Activated T-helper 1 cell treated with anti-CD3 and anti-CD28 coated beads, Interleukin-12 subunit alpha, Interleukin-12 subunit beta, Interleukin-2, Interleukin-4 antibody, amounts not matched to agents 30 ng/mL and 10 ng/mL and 1 ng/mL, durations not matched to agents 14 hours and 24 hours and 36 hours (primary cell): ENCODE results near the gene PHKB. TPM values are rescaled to one million over a fixed set of nuclear protein-coding genes. Genes with fewer than 3 reads are reported as not detected.

Source experiments
- DNase-seq: peaks from one replicate; pipeline ENCODE4 v3.0.0; 2021; ENCODE audit warnings: low spot score
- H3K27ac Mint-ChIP-seq: one replicate; pipeline ENCODE4 v1.8.0; 2021; ENCODE audit warnings: mild to moderate bottlenecking, mixed read lengths
- H3K27me3 Mint-ChIP-seq: one replicate; pipeline ENCODE4 v1.8.0; 2022; ENCODE audit warnings: mild to moderate bottlenecking, moderate library complexity, mixed read lengths; ENCODE audit not compliant: insufficient read depth
- H3K36me3 Mint-ChIP-seq: one replicate; pipeline ENCODE4 v1.8.0; 2021; ENCODE audit warnings: low read depth, mixed read lengths
- H3K4me1 Mint-ChIP-seq: one replicate; pipeline ENCODE4 v1.8.0; 2021; ENCODE audit warnings: low read depth, mixed read lengths
- H3K4me3 Mint-ChIP-seq: one replicate; pipeline ENCODE4 v1.8.0; 2021; ENCODE audit warnings: mild to moderate bottlenecking, moderate library complexity, mixed read lengths
- H3K9me3 Mint-ChIP-seq: one replicate; pipeline ENCODE4 v1.8.0; 2021; ENCODE audit warnings: mixed read lengths
- intact Hi-C: fragments of 100-400 bp; cut with micrococcal nuclease; formaldehyde crosslinking; loops from one replicate; pipeline ENCODE4 v1.15.1; 2024
- total RNA-seq: library from RNA; stranded (reverse); gene quantifications from 2 replicates; pipeline ENCODE4 v1.2.3, GENCODE V29; 2022

The PHKB gene
- total RNA-seq, 1 donor from 2014 or later, result 26.6 TPM

GRCh38 chr16:47727131-47727530, 266.0 kb downstream of the PHKB start:
- Mint-ChIP-seq H3K4me3 (no peak overlapping the region), H3K4me1 (peaks cover 10% of the 10 kb centered on the region), H3K36me3 (no peaks in the 10 kb centered on the region), H3K27me3 (peaks cover 4% of the 10 kb centered on the region), H3K9me3 (no peaks in the 10 kb centered on the region), H3K27ac (no peak overlapping the region)
- intact Hi-C loops, result no loop called here
- DNase-seq, result no peak

GRCh38 chr16:47728205-47728604, 267.1 kb downstream of the PHKB start:
- H3K27me3 Mint-ChIP-seq, result peaks cover 4% of the 10 kb centered on the region
- DNase-seq, result no peak
- intact Hi-C loops, result no loop called here
- no peaks in the 10 kb centered on the region for H3K36me3 Mint-ChIP-seq
- no peak overlapping the region for H3K27ac Mint-ChIP-seq
- no peaks in the 10 kb centered on the region for H3K9me3 Mint-ChIP-seq
- H3K4me1 Mint-ChIP-seq, result peaks cover 20% of the 10 kb centered on the region
- H3K4me3 Mint-ChIP-seq, result no peak overlapping the region

GRCh38 chr16:47729701-47730100, 268.6 kb downstream of the PHKB start:
- peaks cover 21% of the 10 kb centered on the region for H3K4me1 Mint-ChIP-seq
- no peak overlapping the region for H3K4me3 Mint-ChIP-seq
- H3K27ac Mint-ChIP-seq, result no peak overlapping the region
- DNase-seq, result no peak
- intact Hi-C loops, result loop anchor here (5.0 to 10.0 kb wide), 3 partner anchors 267 to 585 kb away; partner anchors contain the start of genes ITFG1, NETO2 and PHKB
- H3K36me3 Mint-ChIP-seq, result no peaks in the 10 kb centered on the region
- peaks cover 4% of the 10 kb centered on the region for H3K27me3 Mint-ChIP-seq
- no peaks in the 10 kb centered on the region for H3K9me3 Mint-ChIP-seq

GRCh38 chr16:47731252-47731651, 270.1 kb downstream of the PHKB start:
- Mint-ChIP-seq H3K4me3 (no peak overlapping the region), H3K9me3 (no peaks in the 10 kb centered on the region), H3K36me3 (no peaks in the 10 kb centered on the region), H3K4me1 (peaks cover 21% of the 10 kb centered on the region), H3K27ac (no peak overlapping the region), H3K27me3 (no peaks in the 10 kb centered on the region)
- intact Hi-C loops, result loop anchor here (5.0 to 10.0 kb wide), 3 partner anchors 269 to 586 kb away; partner anchors contain the start of genes ITFG1, NETO2 and PHKB
- no peak for DNase-seq

- H3K27me3 Mint-ChIP-seq, result no peaks in the 10 kb centered on the region
- peaks cover 21% of the 10 kb centered on the region for H3K4me1 Mint-ChIP-seq
- no peak for DNase-seq
- H3K4me3 Mint-ChIP-seq, result no peak overlapping the region
- H3K9me3 Mint-ChIP-seq, result no peaks in the 10 kb centered on the region
- intact Hi-C loops, result loop anchor here (1.0 to 10.0 kb wide), 6 partner anchors 19 to 587 kb away; partner anchors contain the start of genes ITFG1, NETO2 and PHKB
- H3K36me3 Mint-ChIP-seq, result no peaks in the 10 kb centered on the region
- no peak overlapping the region for H3K27ac Mint-ChIP-seq
These were observed 271.0 kb downstream of the PHKB start for GRCh38 chr16:47732122-47732521.

DNA sequence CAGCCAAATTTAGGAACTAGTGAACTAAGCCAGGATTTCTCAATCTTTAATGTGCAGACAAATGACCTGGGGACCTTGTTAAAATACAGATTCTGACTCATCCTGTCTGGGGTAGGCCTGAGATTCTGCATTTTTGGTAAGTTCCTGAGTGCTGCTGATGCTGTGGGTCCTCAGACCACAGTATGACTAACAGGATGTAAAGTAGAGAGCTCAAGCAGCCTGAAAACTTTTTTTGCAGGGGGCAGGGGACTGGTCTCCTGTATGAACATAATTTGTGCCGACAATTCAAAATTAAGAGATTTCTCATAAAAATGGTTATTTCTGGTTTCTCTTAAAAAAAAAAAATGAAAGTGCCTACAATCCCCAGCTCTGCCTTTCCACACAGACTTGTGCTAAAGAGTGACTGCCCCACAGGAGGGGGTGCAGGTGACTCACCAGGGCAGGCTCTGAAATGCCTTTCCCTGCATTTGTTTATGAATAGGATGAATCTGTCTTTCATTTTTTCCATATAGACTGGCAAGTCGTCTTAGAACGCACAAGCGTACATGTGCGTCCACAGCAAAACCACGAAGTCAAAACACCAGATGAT, 271.5 kb downstream of the PHKB start:
- Mint-ChIP-seq H3K36me3 (no peaks in the 10 kb centered on the region), H3K9me3 (no peaks in the 10 kb centered on the region), H3K27ac (peak overlapping the region; percentile 87), H3K27me3 (no peaks in the 10 kb centered on the region), H3K4me3 (peak overlapping the region; percentile 47), H3K4me1 (peaks cover 21% of the 10 kb centered on the region)
- intact Hi-C loops, result loop anchor here (1.0 to 10.0 kb wide), 6 partner anchors 20 to 588 kb away; partner anchors contain the start of genes ITFG1, NETO2 and PHKB
- no peak for DNase-seq

DNA sequence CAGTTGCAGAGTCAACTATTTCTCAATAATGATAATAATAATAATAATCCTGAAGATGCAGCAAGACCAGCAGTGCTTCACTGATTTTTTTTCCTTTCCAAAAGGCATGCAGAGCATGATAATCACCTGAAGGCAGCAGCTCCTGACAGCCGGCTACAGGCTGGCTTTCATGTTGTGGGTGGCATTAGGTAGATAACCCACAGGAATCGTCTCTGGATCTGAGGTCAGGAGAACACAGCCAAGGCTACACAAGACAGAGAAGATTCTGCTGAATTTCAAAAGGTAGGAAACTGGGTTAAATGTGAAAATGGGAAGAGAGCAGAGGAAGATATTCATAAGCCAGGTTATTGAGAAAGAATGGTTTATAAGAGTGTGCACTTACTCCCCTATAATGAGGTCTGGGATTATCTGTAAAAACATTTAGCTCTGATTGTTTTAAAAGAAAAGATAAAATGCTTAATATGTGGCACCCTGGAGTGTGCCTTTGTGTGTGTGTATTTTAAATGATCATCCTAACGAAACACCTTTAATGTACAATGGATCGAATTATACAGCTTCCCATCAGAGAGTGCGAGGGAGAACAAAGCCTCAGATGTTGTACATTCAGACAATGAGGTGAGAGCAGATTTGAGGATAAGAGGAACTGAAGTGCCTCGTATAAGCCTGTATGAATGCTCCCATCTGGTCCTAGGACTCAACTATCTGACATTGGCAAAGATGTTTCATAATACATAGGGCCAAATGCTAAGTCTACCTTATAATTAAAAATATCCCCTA, 273.1 kb downstream of the PHKB start:
- Mint-ChIP-seq H3K27ac (no peak overlapping the region), H3K4me3 (no peak overlapping the region), H3K27me3 (peaks cover 2% of the 10 kb centered on the region), H3K9me3 (peaks cover 4% of the 10 kb centered on the region), H3K36me3 (no peaks in the 10 kb centered on the region), H3K4me1 (peaks cover 21% of the 10 kb centered on the region)
- intact Hi-C loops, result loop anchor here (5.0 to 10.0 kb wide), 3 partner anchors 272 to 589 kb away; partner anchors contain the start of genes ITFG1, NETO2 and PHKB
- DNase-seq, result no peak

DNA sequence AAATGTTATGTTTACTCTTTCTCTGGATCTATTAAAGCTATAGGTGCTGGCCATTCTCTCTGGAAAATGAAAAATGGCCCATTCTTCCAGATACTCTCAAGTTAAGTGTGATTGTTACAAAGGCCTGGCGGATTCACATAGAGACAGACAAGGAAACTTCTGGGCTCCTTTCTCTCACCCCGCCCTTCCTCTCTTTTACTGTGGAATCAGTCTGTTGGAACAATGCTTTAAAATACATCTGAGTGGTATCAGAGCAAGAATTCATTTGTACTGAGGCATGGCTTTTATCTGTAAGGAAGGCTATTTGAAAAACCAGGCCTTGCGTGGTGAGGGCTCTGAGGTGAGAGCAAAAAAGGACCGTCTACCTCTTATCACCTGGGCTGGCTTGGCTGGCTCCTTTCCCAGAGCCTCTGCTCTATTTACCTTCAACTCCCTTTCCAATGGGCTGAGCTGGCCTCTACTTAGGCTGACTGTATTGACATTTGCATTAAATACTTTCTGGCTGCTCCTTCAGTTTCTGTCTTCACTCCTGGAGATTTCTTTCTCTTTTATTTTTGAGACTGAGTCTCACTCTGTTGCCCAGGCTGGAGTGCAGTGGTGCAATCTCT, 274.0 kb downstream of the PHKB start:
- H3K4me3 Mint-ChIP-seq, result no peak overlapping the region
- intact Hi-C loops, result loop anchor here (5.0 to 10.0 kb wide), 3 partner anchors 273 to 590 kb away; partner anchors contain the start of genes ITFG1, NETO2 and PHKB
- DNase-seq, result no peak

DNA sequence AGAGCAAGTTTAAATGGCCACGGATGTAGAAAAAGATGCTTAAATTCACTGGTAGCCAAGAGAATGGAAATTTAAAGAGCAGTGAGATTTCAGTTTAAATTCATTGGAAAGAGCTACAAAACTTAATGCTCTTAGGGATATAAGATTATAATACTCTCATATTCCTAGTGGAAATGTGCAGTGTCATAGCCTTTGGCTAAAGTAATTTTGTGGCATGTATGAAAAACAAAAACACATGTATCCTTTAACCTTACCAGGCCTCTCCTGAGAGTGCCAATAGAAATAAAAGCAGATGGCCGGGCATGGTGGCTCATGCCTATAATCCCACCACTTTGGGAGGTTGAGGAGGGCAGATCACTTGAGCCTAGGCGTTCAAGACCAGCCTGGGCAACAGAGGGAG, 289.2 kb downstream of the PHKB start:
- no peak overlapping the region for H3K4me3 Mint-ChIP-seq
- H3K36me3 Mint-ChIP-seq, result no peaks in the 10 kb centered on the region
- H3K27me3 Mint-ChIP-seq, result peaks cover 2% of the 10 kb centered on the region
- intact Hi-C loops, result no loop called here
- no peaks in the 10 kb centered on the region for H3K9me3 Mint-ChIP-seq
- no peaks in the 10 kb centered on the region for H3K4me1 Mint-ChIP-seq
- no peak for DNase-seq
- no peak overlapping the region for H3K27ac Mint-ChIP-seq

More for the DNA sequence above, 274.0 kb downstream of the PHKB start:
- Mint-ChIP-seq H3K4me1 (peaks cover 21% of the 10 kb centered on the region), H3K9me3 (peaks cover 7% of the 10 kb centered on the region), H3K36me3 (no peaks in the 10 kb centered on the region), H3K27ac (no peak overlapping the region), H3K27me3 (peaks cover 2% of the 10 kb centered on the region)

Other genes starting within 250 kb of the PHKB start
- gene ITFG1, start 268 bp upstream of the PHKB start, total RNA-seq, result 25.4 and 27.6 TPM in 2 replicates